HG02885 (cell line): Measurements from ENCODE around the gene CLTB.
A peak's percentile ranks its signal among the peaks of the same experiment; 100 is the strongest.
"Not testable (repeated sequence)": the region's sequence is repeated elsewhere in the genome, so short reads cannot be mapped to it uniquely, and the experiment has no call there.

Experiments
- ATAC-seq: cut with Tn5 transposase; IDR thresholded peaks from one replicate; pipeline ENCODE4 v1.9.1; 2021; ENCODE audit warnings: mild to moderate bottlenecking; ENCODE audit not compliant: unreplicated experiment, poor library complexity

CLTB gene

GRCh38 chr5:176415952-176416924 is at the start of gene CLTB:
TSS of gene CLTB (minus strand) at chr5:176416539. CDS start at chr5:176416363, 176 bp downstream.
- peak; percentile 94 for ATAC-seq

GRCh38 chr5:176463113-176463764 is 46.9 kb upstream of the CLTB start:
- no peak for ATAC-seq

GRCh38 chr5:176461349-176461748 is 45.0 kb upstream of the CLTB start:
- ATAC-seq, result no peak

GRCh38 chr5:176458904-176459561 is 42.7 kb upstream of the CLTB start:
- no peak for ATAC-seq

- ATAC-seq, result no peak
These were observed 38.5 kb upstream of the CLTB start for GRCh38 chr5:176454724-176455394.

- ATAC-seq, result no peak
These were observed 33.7 kb upstream of the CLTB start for GRCh38 chr5:176450077-176450476.

- ATAC-seq, result peak; percentile 92
These were observed 31.8 kb upstream of the CLTB start, which contains the start of gene FAF2 for GRCh38 chr5:176447978-176448608. TSS of gene FAF2 (plus strand) at chr5:176448385. CDS start at chr5:176448408, 23 bp downstream.

- peak; percentile 32 for ATAC-seq
These were observed 31.2 kb upstream of the CLTB start for GRCh38 chr5:176447591-176447977.

- no peak for ATAC-seq
These were observed 30.7 kb upstream of the CLTB start for GRCh38 chr5:176446884-176447590.

- no peak for ATAC-seq
These were observed 29.8 kb upstream of the CLTB start for GRCh38 chr5:176446028-176446665.

GRCh38 chr5:176444742-176445141 is 28.4 kb upstream of the CLTB start:
- no peak for ATAC-seq

GRCh38 chr5:176442911-176443310 is 26.6 kb upstream of the CLTB start:
- ATAC-seq, result not testable (repeated sequence)

GRCh38 chr5:176441921-176442323 is 25.6 kb upstream of the CLTB start:
- no peak for ATAC-seq

- no peak for ATAC-seq
These were observed 24.8 kb upstream of the CLTB start for GRCh38 chr5:176440927-176441706.

GRCh38 chr5:176438959-176439757 is 22.8 kb upstream of the CLTB start:
- no peak for ATAC-seq

GRCh38 chr5:176436656-176437055 is 20.3 kb upstream of the CLTB start:
- no peak for ATAC-seq

- ATAC-seq, result no peak
These were observed 16.4 kb upstream of the CLTB start for GRCh38 chr5:176432707-176433106.
